OCI-LY7 (cell line): ENCODE results near the gene TFB1M. TPM values are rescaled to one million over a fixed set of nuclear protein-coding genes. Genes with fewer than 3 reads are reported as not detected.

Experiments
- BruUV-seq: library from RNA; stranded (reverse); fragments of 400-500 nt; replicated peaks from 2 replicates; lab custom pipeline; 2021; lab: Mats Ljungman, UMichigan
- CTCF ChIA-PET: fragments of 300-600 bp; sonication (Branson Sonifier 250); formaldehyde crosslinking; loops from one replicate; lab custom pipeline; 2022; ENCODE audit warnings: antibody characterized with exemption; ENCODE audit not compliant: unreplicated experiment; lab: Charles Lee
- POLR2A ChIA-PET: fragments of 300-600 bp; sonication (Branson Sonifier 250); formaldehyde crosslinking; loops from one replicate; lab custom pipeline; 2022; ENCODE audit warnings: antibody characterized with exemption; lab: Charles Lee
- DNase-seq: peaks from one replicate; pipeline ENCODE4 v3.0.0-alpha.2; 2015; ENCODE audit warnings: low spot score
- H2AFZ ChIP-seq: fragments of 200-600 bp; sonication (generic), shearing (Covaris generic); 2 replicates; pipeline ENCODE4 v1.6.1; 2014; ENCODE audit warnings: mild to moderate bottlenecking, antibody characterized with exemption, low read length, moderate library complexity
- H3K27ac ChIP-seq: fragments of 200-600 bp; sonication (generic); 2 replicates; pipeline ENCODE4 v1.5.1; 2014; ENCODE audit warnings: mixed run types, low read depth, mild to moderate bottlenecking, moderate library complexity, low read length, inconsistent platforms; ENCODE audit not compliant: poor library complexity, severe bottlenecking
- H3K36me3 ChIP-seq: fragments of 200-600 bp; sonication (generic); 2 replicates; pipeline ENCODE4 v1.6.1; 2014; ENCODE audit warnings: mild to moderate bottlenecking, antibody characterized with exemption, low read length, moderate library complexity, mixed read lengths; ENCODE audit not compliant: insufficient read depth
- H3K4me1 ChIP-seq: fragments of 200-600 bp; sonication (generic); 2 replicates; pipeline ENCODE4 v1.5.1; 2014; ENCODE audit warnings: mild to moderate bottlenecking, low read length; ENCODE audit not compliant: insufficient read depth, poor library complexity, severe bottlenecking
- H3K4me2 ChIP-seq: fragments of 200-600 bp; sonication (generic); 2 replicates; pipeline ENCODE4 v1.6.1; 2014; ENCODE audit warnings: mild to moderate bottlenecking, low read length
- H3K4me3 ChIP-seq: fragments of 200-600 bp; sonication (generic); 2 replicates; pipeline ENCODE4 v1.5.1; 2014; ENCODE audit warnings: mild to moderate bottlenecking, low read depth, low read length; ENCODE audit not compliant: poor library complexity, severe bottlenecking
- H3K79me2 ChIP-seq: fragments of 200-600 bp; sonication (generic); 2 replicates; pipeline ENCODE4 v1.6.1; 2016; ENCODE audit warnings: low read depth, mild to moderate bottlenecking, low read length, moderate library complexity, mixed read lengths; ENCODE audit not compliant: insufficient read depth
- H3K9me2 ChIP-seq: fragments of 200-600 bp; sonication (generic); 2 replicates; pipeline ENCODE4 v1.6.1; 2016; ENCODE audit warnings: mild to moderate bottlenecking, low read length, mixed read lengths; ENCODE audit not compliant: insufficient read depth
- H3K9me3 ChIP-seq: fragments of 200-600 bp; sonication (generic); 2 replicates; pipeline ENCODE4 v1.6.1; 2014; ENCODE audit warnings: mild to moderate bottlenecking, mixed run types, low read length, mixed read lengths
- H4K20me1 ChIP-seq: fragments of 200-600 bp; sonication (generic); 2 replicates; pipeline ENCODE4 v1.6.1; 2014; ENCODE audit warnings: mild to moderate bottlenecking, antibody characterized with exemption, low read length, moderate library complexity, mixed read lengths; ENCODE audit not compliant: insufficient read depth
- EZH2phosphoT487 ChIP-seq: fragments of 200-600 bp; sonication (generic); IDR thresholded peaks from 2 replicates; pipeline ENCODE4 v1.6.1; 2018; ENCODE audit warnings: low read depth, borderline replicate concordance, mild to moderate bottlenecking, mixed run types, antibody characterized with exemption, low read length, moderate library complexity, mixed read lengths
- intact Hi-C: fragments of 100-400 bp; cut with micrococcal nuclease; formaldehyde crosslinking; loops from one replicate; pipeline ENCODE4 v1.10.0; 2022; ENCODE audit not compliant: unreplicated experiment
- total RNA-seq, 2 experiments: library from RNA; depleted of rRNA in 1 of 2; stranded (reverse); fragments of >200 nt in 1 of 2; shearing (Covaris generic) in 1 of 2; gene quantifications; 2 replicates each; pipeline ENCODE4 v1.2.3, GENCODE V29; 2014 to 2022
- TF ChIP-seq, protein P1 (sequence below): fragments of 200-600 bp; sonication (generic); conservative IDR thresholded peaks from 2 replicates; pipeline ENCODE4 v1.5.1; 2014; ENCODE audit warnings: mild to moderate bottlenecking, antibody characterized with exemption, low read length, moderate library complexity, mixed read lengths

The TFB1M gene
- total RNA-seq, 2 experiments from 2014 or later = 34.8 to 62.8 TPM

DNA sequence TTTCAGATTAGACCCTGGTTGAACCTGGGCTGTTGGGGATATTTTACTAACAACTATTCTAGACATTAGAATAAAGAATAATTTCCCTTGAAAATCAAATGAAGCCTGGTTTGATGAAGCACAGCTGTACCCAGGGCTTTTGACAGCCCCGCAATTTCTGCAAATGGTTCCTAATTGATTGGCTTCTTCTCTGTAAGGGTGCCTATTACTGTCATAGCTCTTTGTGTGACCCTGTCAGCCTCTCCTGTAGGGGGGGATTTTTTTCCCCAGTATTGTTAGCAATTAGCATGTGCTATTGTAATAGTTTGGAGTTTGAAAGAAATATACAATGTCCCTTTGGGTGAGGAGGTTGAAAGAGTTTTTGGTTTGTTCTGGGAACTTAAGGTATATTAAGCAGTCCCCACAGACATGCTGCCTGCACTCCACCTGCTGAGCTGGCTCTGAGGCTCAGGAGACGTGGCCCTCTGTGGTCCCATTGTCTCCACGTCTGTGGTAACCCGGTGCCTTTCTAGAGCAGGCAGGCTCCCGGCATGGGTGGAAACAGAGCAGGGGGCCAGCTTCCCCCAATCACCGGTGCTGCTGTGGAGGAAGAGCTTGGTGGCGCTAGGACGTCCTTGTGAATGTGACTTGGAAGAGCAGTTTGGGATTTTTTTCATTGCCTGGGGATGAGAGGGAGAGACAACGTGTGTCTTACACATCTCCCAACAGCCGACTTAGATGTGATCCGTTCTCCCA is 97.8 kb downstream of the TFB1M start:
- BruUV-seq = no TSS peak
- H3K9me2 ChIP-seq = no peaks in the 10 kb centered on the region
- TF ChIP-seq, protein P1, sequence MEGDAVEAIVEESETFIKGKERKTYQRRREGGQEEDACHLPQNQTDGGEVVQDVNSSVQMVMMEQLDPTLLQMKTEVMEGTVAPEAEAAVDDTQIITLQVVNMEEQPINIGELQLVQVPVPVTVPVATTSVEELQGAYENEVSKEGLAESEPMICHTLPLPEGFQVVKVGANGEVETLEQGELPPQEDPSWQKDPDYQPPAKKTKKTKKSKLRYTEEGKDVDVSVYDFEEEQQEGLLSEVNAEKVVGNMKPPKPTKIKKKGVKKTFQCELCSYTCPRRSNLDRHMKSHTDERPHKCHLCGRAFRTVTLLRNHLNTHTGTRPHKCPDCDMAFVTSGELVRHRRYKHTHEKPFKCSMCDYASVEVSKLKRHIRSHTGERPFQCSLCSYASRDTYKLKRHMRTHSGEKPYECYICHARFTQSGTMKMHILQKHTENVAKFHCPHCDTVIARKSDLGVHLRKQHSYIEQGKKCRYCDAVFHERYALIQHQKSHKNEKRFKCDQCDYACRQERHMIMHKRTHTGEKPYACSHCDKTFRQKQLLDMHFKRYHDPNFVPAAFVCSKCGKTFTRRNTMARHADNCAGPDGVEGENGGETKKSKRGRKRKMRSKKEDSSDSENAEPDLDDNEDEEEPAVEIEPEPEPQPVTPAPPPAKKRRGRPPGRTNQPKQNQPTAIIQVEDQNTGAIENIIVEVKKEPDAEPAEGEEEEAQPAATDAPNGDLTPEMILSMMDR = no peak
- TF ChIP-seq EZH2phosphoT487 = no peak
- H3K36me3 ChIP-seq = peaks cover 11% of the 10 kb centered on the region; the same call in 1 of the 2 replicates
- no peak overlapping the region for H2AFZ ChIP-seq
- H4K20me1 ChIP-seq = no peaks in the 10 kb centered on the region
- no peak overlapping the region for H3K4me3 ChIP-seq
- POLR2A ChIA-PET = interaction anchor here (0.6 kb wide), 1 partner anchor 22 kb away, joined by 3 read pairs; no protein-coding TSS in a partner anchor
- CTCF ChIA-PET = no interaction called here
- no peaks in the 10 kb centered on the region for H3K9me3 ChIP-seq
- H3K4me1 ChIP-seq = no peaks in the 10 kb centered on the region
- no peak overlapping the region for H3K4me2 ChIP-seq
- no peak overlapping the region for H3K27ac ChIP-seq
- intact Hi-C loops = no loop called here
- no peaks in the 10 kb centered on the region for H3K79me2 ChIP-seq
- no peak for DNase-seq

DNA sequence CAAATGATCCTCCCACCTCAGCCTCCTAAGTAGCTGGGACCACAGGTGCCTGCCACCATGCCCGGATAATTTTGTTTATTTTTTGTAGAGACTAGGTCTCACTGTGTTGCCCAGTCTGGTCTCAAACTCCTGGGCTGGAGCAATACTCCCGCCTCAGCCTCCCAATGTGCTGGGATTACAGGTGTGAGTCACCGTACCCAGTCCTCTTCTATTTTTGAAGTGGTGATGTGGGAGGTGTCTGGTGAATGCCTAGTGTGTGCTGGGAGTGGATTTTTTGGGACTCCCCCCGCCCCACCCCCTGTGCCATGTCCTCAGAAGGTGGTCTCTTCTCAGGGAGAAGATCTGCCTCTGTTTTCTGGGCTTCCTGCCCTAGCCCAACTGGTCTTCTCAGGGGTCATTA is 98.4 kb downstream of the TFB1M start:
- H3K36me3 ChIP-seq = peaks cover 11% of the 10 kb centered on the region; the same call in 1 of the 2 replicates
- CTCF ChIA-PET = no interaction called here
- no peak overlapping the region for H2AFZ ChIP-seq
- BruUV-seq = no TSS peak
- no peak overlapping the region for H3K4me2 ChIP-seq
- H3K4me1 ChIP-seq = no peaks in the 10 kb centered on the region
- no peaks in the 10 kb centered on the region for H3K79me2 ChIP-seq
- no peak for TF ChIP-seq EZH2phosphoT487
- TF ChIP-seq, protein P1 = no peak
- DNase-seq = no peak
- no peaks in the 10 kb centered on the region for H3K9me3 ChIP-seq
- H3K27ac ChIP-seq = no peak overlapping the region
- H3K9me2 ChIP-seq = no peaks in the 10 kb centered on the region
- POLR2A ChIA-PET = no interaction called here
- H3K4me3 ChIP-seq = no peak overlapping the region
- no peaks in the 10 kb centered on the region for H4K20me1 ChIP-seq
- intact Hi-C loops = no loop called here

DNA sequence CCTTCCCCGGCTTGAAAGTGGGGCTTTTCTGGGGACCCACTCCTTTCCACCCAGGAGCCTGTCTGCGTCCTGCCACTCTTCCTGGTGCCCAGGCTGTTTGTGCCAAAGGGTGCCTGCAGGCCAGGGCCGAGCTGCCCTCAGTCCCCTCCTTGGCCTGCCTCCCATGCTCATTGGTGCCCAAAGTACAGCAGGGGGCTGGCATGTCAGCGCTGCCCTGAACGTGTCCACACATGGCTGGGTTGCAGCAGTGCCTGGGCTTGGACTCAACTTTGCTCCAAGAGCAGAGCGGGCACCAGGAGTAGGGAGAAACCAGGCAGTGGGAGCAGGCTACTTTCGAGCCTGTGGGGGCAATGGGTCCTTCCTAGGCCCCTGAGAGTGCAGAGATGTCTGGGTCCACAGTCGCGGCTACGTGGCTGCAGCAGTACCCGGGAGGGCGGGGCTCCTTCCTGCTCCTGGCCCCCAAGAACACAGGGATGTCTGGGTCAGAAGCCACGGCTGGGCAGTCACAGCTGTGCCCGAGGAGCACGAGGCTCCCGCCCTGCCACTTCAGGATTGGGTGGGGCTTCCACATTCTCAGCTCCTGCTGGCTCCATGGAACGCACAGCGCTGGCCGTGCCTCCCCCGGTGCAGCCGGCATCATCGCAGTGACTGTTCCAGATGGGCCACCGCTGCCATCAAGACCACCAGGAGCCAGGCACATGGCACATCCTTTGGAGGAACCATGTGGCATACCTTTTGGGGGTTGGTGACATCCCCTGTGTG is 100.5 kb downstream of the TFB1M start:
- DNase-seq = no peak
- no peaks in the 10 kb centered on the region for H3K9me2 ChIP-seq
- no peaks in the 10 kb centered on the region for H3K9me3 ChIP-seq
- no peak overlapping the region for H2AFZ ChIP-seq
- H3K27ac ChIP-seq = no peak overlapping the region
- H3K79me2 ChIP-seq = no peaks in the 10 kb centered on the region
- intact Hi-C loops = no loop called here
- ChIA-PET CTCF (no interaction called here), POLR2A (interaction anchor here (1.2 kb wide), 1 partner anchor 85 kb away, joined by 3 read pairs; no protein-coding TSS in a partner anchor)
- no TSS peak for BruUV-seq
- TF ChIP-seq EZH2phosphoT487 = no peak
- TF ChIP-seq, protein P1 = no peak
- H3K4me2 ChIP-seq = no peak overlapping the region
- peaks cover 11% of the 10 kb centered on the region; the same call in 1 of the 2 replicates for H3K36me3 ChIP-seq
- no peaks in the 10 kb centered on the region for H4K20me1 ChIP-seq
- H3K4me3 ChIP-seq = no peak overlapping the region
- no peaks in the 10 kb centered on the region for H3K4me1 ChIP-seq
